ENCODE results near the gene PRKCA.

PRKCA gene

GRCh38 chr17:66848496-66848895 lies 546.1 kb downstream of the PRKCA start:
- Histone ChIP-seq H3K27me3 (ENCODE audit: insufficient read depth, low read length) (no peaks in the 10 kb centered on the region), H3K4me3 (ENCODE audit: low read depth, low read length) (peak overlapping the region; percentile 27), H4K91ac (ENCODE audit: low read depth, low read length) (no peak overlapping the region), H3K4ac (ENCODE audit: low read depth, low read length) (no peak overlapping the region), H2AFZ (ENCODE audit: insufficient read depth, low read length, poor library complexity) (no peak overlapping the region), H3K9me3 (ENCODE audit: insufficient read depth, low read depth, low read length) (peaks cover 16% of the 10 kb centered on the region), H3K9ac (ENCODE audit: low read length) (no peak overlapping the region), H3K14ac (ENCODE audit: low read length) (no peak overlapping the region), H2AK5ac (ENCODE audit: low read length) (no peak overlapping the region), H4K12ac (ENCODE audit: low read depth, low read length) (no peak overlapping the region), H2BK5ac (ENCODE audit: low read depth, low read length, poor library complexity) (no peak overlapping the region), H3K79me2 (ENCODE audit: control insufficient read depth, insufficient read depth, low read length, poor library complexity) (no peaks in the 10 kb centered on the region), H3K18ac (ENCODE audit: low read length) (no peak overlapping the region), H3K23ac (ENCODE audit: low read length) (no peak overlapping the region), H3K4me2 (ENCODE audit: low read length) (no peak overlapping the region), H3K36me3 (ENCODE audit: control insufficient read depth in 1 of 2, insufficient read depth in 2 of 2, low read length in 2 of 2) (no peaks in the 10 kb centered on the region), H4K8ac (ENCODE audit: low read depth, low read length) (no peak overlapping the region), H3K27ac (ENCODE audit: low read depth, low read length) (no peak overlapping the region), H2BK12ac (ENCODE audit: low read length) (no peak overlapping the region), H2BK120ac (ENCODE audit: insufficient read depth, low read length, poor library complexity) (no peak overlapping the region), H3K79me1 (ENCODE audit: low read length) (no peaks in the 10 kb centered on the region), H3K4me1 (ENCODE audit: control insufficient read depth in 1 of 2, insufficient read depth in 2 of 2, low read length in 2 of 2) (no peaks in the 10 kb centered on the region)
- no CpG with 5 or more reads among the region's 6 CpGs for WGBS (ENCODE audit: extremely low coverage, insufficient coverage, insufficient read length)
- no peak for DNase-seq

- H3K4me2 ChIP-seq (ENCODE audit: low read length), result no peak overlapping the region
- H3K9ac ChIP-seq (ENCODE audit: low read length), result no peak overlapping the region
Measured at GRCh38 chr17:66849032-66849655, 546.7 kb downstream of the PRKCA start.

GRCh38 chr17:66849851-66850580 lies 547.6 kb downstream of the PRKCA start:
- DNase-seq, result no peak
- H3K79me2 ChIP-seq (ENCODE audit: control insufficient read depth, insufficient read depth, low read length, poor library complexity), result no peaks in the 10 kb centered on the region
- no peak overlapping the region for H3K14ac ChIP-seq (ENCODE audit: low read length)
- H4K12ac ChIP-seq (ENCODE audit: low read depth, low read length), result no peak overlapping the region
- no peak overlapping the region for H3K9ac ChIP-seq (ENCODE audit: low read length)
- H3K4me3 ChIP-seq (ENCODE audit: low read depth, low read length), result no peak overlapping the region
- H4K8ac ChIP-seq (ENCODE audit: low read depth, low read length), result no peak overlapping the region
- H2BK120ac ChIP-seq (ENCODE audit: insufficient read depth, low read length, poor library complexity), result no peak overlapping the region
- no peak overlapping the region for H3K4me2 ChIP-seq (ENCODE audit: low read length)
- H3K79me1 ChIP-seq (ENCODE audit: low read length), result no peaks in the 10 kb centered on the region
- peaks cover 16% of the 10 kb centered on the region for H3K9me3 ChIP-seq (ENCODE audit: insufficient read depth, low read depth, low read length)
- H3K18ac ChIP-seq (ENCODE audit: low read length), result no peak overlapping the region
- H2AK5ac ChIP-seq (ENCODE audit: low read length), result no peak overlapping the region
- no CpG with 5 or more reads among the region's 4 CpGs for WGBS (ENCODE audit: extremely low coverage, insufficient coverage, insufficient read length)
- H2BK12ac ChIP-seq (ENCODE audit: low read length), result no peak overlapping the region
- H2BK5ac ChIP-seq (ENCODE audit: low read depth, low read length, poor library complexity), result no peak overlapping the region
- H2AFZ ChIP-seq (ENCODE audit: insufficient read depth, low read length, poor library complexity), result no peak overlapping the region
- no peaks in the 10 kb centered on the region for H3K27me3 ChIP-seq (ENCODE audit: insufficient read depth, low read length)
- H4K91ac ChIP-seq (ENCODE audit: low read depth, low read length), result no peak overlapping the region
- no peak overlapping the region for H3K23ac ChIP-seq (ENCODE audit: low read length)
- no peaks in the 10 kb centered on the region for H3K4me1 ChIP-seq (ENCODE audit: control insufficient read depth in 1 of 2, insufficient read depth in 2 of 2, low read length in 2 of 2)
- H3K4ac ChIP-seq (ENCODE audit: low read depth, low read length), result no peak overlapping the region
- no peak overlapping the region for H3K27ac ChIP-seq (ENCODE audit: low read depth, low read length)
- no peaks in the 10 kb centered on the region for H3K36me3 ChIP-seq (ENCODE audit: control insufficient read depth in 1 of 2, insufficient read depth in 2 of 2, low read length in 2 of 2)

More at GRCh38 chr17:66849032-66849655, 546.7 kb downstream of the PRKCA start:
- Histone ChIP-seq H3K4ac (ENCODE audit: low read depth, low read length) (no peak overlapping the region), H3K23ac (ENCODE audit: low read length) (no peak overlapping the region), H3K4me3 (ENCODE audit: low read depth, low read length) (no peak overlapping the region), H4K91ac (ENCODE audit: low read depth, low read length) (no peak overlapping the region), H4K12ac (ENCODE audit: low read depth, low read length) (no peak overlapping the region), H2BK120ac (ENCODE audit: insufficient read depth, low read length, poor library complexity) (no peak overlapping the region), H3K27ac (ENCODE audit: low read depth, low read length) (no peak overlapping the region), H3K27me3 (ENCODE audit: insufficient read depth, low read length) (no peaks in the 10 kb centered on the region), H2BK5ac (ENCODE audit: low read depth, low read length, poor library complexity) (no peak overlapping the region), H3K4me1 (ENCODE audit: control insufficient read depth in 1 of 2, insufficient read depth in 2 of 2, low read length in 2 of 2) (no peaks in the 10 kb centered on the region), H3K79me1 (ENCODE audit: low read length) (no peaks in the 10 kb centered on the region), H4K8ac (ENCODE audit: low read depth, low read length) (no peak overlapping the region), H3K14ac (ENCODE audit: low read length) (no peak overlapping the region), H2AFZ (ENCODE audit: insufficient read depth, low read length, poor library complexity) (no peak overlapping the region), H2BK12ac (ENCODE audit: low read length) (no peak overlapping the region), H2AK5ac (ENCODE audit: low read length) (no peak overlapping the region), H3K79me2 (ENCODE audit: control insufficient read depth, insufficient read depth, low read length, poor library complexity) (no peaks in the 10 kb centered on the region), H3K36me3 (ENCODE audit: control insufficient read depth in 1 of 2, insufficient read depth in 2 of 2, low read length in 2 of 2) (no peaks in the 10 kb centered on the region), H3K9me3 (ENCODE audit: insufficient read depth, low read depth, low read length) (peaks cover 16% of the 10 kb centered on the region), H3K18ac (ENCODE audit: low read length) (no peak overlapping the region)
- WGBS (ENCODE audit: extremely low coverage, insufficient coverage, insufficient read length), result no CpG with 5 or more reads among the region's 14 CpGs
- DNase-seq, result no peak

- no CpG with 5 or more reads among the region's 3 CpGs for WGBS (ENCODE audit: extremely low coverage, insufficient coverage, insufficient read length)
- H3K79me2 ChIP-seq (ENCODE audit: control insufficient read depth, insufficient read depth, low read length, poor library complexity), result no peaks in the 10 kb centered on the region
- no peaks in the 10 kb centered on the region for H3K79me1 ChIP-seq (ENCODE audit: low read length)
- no peaks in the 10 kb centered on the region for H3K4me1 ChIP-seq (ENCODE audit: control insufficient read depth in 1 of 2, insufficient read depth in 2 of 2, low read length in 2 of 2)
- no peak overlapping the region for H3K9ac ChIP-seq (ENCODE audit: low read length)
- H3K14ac ChIP-seq (ENCODE audit: low read length), result no peak overlapping the region
- DNase-seq, result no peak
- peaks cover 13% of the 10 kb centered on the region for H3K9me3 ChIP-seq (ENCODE audit: insufficient read depth, low read depth, low read length)
- H3K27ac ChIP-seq (ENCODE audit: low read depth, low read length), result no peak overlapping the region
- no peak overlapping the region for H2BK12ac ChIP-seq (ENCODE audit: low read length)
- H3K18ac ChIP-seq (ENCODE audit: low read length), result no peak overlapping the region
- H4K91ac ChIP-seq (ENCODE audit: low read depth, low read length), result no peak overlapping the region
- no peak overlapping the region for H2BK120ac ChIP-seq (ENCODE audit: insufficient read depth, low read length, poor library complexity)
- H3K27me3 ChIP-seq (ENCODE audit: insufficient read depth, low read length), result no peaks in the 10 kb centered on the region
- no peak overlapping the region for H2AFZ ChIP-seq (ENCODE audit: insufficient read depth, low read length, poor library complexity)
- no peak overlapping the region for H3K23ac ChIP-seq (ENCODE audit: low read length)
- H2AK5ac ChIP-seq (ENCODE audit: low read length), result no peak overlapping the region
- no peak overlapping the region for H4K8ac ChIP-seq (ENCODE audit: low read depth, low read length)
- no peak overlapping the region for H2BK5ac ChIP-seq (ENCODE audit: low read depth, low read length, poor library complexity)
- no peak overlapping the region for H3K4me3 ChIP-seq (ENCODE audit: low read depth, low read length)
- no peak overlapping the region for H3K4ac ChIP-seq (ENCODE audit: low read depth, low read length)
- H3K36me3 ChIP-seq (ENCODE audit: control insufficient read depth in 1 of 2, insufficient read depth in 2 of 2, low read length in 2 of 2), result no peaks in the 10 kb centered on the region
- no peak overlapping the region for H3K4me2 ChIP-seq (ENCODE audit: low read length)
- no peak overlapping the region for H4K12ac ChIP-seq (ENCODE audit: low read depth, low read length)
Measured at GRCh38 chr17:66850692-66851091, 548.3 kb downstream of the PRKCA start.

All from trophoblast cell (in vitro differentiated cells and primary cell).